DMS153 treated with DMSO at 0.1 percent for 48 hours (cell line): ENCODE data around the gene PML.

Source experiments
- DNase-seq: peaks from one replicate; lab custom pipeline; 2025; ENCODE audit not compliant: unreplicated experiment; lab: John Stamatoyannopoulos, UW

The PML gene, protein sequence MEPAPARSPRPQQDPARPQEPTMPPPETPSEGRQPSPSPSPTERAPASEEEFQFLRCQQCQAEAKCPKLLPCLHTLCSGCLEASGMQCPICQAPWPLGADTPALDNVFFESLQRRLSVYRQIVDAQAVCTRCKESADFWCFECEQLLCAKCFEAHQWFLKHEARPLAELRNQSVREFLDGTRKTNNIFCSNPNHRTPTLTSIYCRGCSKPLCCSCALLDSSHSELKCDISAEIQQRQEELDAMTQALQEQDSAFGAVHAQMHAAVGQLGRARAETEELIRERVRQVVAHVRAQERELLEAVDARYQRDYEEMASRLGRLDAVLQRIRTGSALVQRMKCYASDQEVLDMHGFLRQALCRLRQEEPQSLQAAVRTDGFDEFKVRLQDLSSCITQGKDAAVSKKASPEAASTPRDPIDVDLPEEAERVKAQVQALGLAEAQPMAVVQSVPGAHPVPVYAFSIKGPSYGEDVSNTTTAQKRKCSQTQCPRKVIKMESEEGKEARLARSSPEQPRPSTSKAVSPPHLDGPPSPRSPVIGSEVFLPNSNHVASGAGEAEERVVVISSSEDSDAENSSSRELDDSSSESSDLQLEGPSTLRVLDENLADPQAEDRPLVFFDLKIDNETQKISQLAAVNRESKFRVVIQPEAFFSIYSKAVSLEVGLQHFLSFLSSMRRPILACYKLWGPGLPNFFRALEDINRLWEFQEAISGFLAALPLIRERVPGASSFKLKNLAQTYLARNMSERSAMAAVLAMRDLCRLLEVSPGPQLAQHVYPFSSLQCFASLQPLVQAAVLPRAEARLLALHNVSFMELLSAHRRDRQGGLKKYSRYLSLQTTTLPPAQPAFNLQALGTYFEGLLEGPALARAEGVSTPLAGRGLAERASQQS

DNA sequence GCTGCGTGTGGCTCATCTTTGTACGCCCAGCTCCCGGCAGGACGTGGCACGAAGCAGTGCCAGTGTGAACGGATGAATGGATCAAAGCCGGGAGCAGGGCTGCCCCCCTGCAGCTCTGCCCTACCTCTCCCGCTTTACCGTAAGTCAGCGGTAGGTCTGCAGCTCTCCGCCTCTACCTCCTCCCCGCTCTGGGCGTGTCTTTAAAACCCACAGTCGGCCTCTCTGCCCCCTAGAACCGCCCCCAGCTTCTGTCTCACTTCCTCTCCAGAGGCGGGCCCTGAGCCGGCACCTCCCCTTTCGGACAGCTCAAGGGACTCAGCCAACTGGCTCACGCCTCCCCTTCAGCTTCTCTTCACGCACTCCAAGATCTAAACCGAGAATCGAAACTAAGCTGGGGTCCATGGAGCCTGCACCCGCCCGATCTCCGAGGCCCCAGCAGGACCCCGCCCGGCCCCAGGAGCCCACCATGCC, at the start of gene PML:
Gene PML, plus strand, starts transcription at position 304 of the 471 bp plus-strand sequence. Its CDS starts 97 bp downstream, at position 401.
- DNase-seq: peak; percentile 52

DNA sequence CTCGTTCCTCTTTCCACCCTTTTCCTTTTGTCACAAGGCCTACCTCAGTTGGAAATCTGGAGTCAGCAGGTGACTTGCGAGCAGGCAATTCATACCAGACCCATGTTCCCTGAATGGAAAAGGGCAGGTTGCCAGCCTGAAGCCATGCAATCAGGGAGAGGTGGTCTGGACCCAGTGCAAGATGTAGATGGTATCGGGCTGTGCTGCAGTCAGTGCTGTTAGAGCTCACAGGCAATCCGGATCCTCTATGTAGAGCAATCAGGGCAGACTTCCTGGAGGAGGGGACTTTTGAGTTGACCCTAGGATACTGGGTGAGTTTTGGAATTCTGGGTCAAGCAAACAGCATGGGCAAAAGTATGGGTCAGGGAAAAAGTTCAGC, 49.4 kb upstream of the PML start:
- DNase-seq: no peak

DNA sequence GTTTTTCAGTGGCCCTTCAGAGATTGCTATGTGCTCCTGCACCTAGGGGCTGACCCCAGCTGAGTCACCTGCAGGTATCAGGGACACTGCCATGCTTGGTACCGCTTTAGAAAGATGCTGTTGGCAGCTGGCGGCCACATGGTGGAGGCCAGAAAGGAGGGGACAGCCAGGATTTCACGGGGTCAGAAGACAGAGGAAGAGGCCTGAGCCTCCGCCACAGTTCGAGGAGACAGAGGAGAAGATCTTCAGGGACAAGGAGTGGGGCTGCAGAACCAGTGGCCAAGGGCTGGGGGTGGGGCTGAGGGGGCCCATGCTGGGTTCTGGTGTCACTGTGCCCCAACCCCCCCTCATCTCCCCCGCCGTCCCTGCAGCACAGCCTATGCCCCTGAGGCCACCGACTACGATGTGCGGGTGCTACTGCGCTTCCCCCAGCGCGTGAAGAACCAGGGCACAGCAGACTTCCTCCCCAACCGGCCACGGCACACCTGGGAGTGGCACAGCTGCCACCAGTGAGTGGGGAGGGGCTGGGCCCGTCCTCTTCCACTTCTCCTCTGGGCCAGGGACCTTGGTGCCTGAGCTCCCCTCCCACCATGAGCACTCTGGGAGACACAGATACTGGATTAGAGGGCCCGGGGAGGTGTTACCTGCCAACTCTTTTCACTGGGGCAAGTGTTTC, 48.3 kb upstream of the PML start:
- DNase-seq: no peak

DNA sequence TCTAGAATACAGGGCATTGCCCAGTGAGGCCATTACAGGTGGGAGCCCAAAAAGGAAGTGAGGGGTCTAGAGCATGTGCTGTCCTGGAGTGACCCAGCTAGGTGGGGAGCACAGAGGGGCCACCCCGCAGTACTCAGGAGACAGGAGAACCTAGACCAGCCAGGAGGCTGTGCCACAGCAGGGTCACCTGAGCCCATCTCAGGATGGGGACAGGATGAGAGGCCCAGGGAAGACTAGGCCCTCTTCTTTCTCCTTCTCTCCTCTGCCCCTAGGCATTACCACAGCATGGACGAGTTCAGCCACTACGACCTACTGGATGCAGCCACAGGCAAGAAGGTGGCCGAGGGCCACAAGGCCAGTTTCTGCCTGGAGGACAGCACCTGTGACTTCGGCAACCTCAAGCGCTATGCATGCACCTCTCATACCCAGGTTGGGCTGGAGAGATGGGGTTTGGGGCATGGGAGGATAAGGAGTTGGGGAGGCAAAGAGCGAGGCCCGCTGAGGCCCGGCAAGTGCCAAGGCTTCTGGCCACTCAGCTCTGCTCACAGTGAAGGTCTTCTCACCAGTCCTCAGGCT, 47.6 kb upstream of the PML start:
- DNase-seq: no peak

DNA sequence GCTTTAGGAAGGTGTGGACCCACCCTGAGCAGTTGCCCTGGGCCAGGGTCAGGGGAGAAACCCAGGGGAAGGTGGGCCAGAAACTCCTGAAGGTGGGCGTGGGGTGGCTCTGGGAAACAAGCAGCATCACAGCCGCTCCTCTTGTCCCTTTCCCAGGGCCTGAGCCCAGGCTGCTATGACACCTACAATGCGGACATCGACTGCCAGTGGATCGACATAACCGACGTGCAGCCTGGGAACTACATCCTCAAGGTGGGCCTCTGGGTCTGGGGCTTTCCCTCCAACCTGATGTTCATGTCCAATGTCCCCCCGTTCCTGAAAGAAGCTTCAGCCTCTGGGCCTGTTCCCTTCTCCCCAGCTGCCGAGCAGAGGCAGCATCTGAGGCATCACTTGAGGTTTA, 46.9 kb upstream of the PML start:
- DNase-seq: no peak

DNA sequence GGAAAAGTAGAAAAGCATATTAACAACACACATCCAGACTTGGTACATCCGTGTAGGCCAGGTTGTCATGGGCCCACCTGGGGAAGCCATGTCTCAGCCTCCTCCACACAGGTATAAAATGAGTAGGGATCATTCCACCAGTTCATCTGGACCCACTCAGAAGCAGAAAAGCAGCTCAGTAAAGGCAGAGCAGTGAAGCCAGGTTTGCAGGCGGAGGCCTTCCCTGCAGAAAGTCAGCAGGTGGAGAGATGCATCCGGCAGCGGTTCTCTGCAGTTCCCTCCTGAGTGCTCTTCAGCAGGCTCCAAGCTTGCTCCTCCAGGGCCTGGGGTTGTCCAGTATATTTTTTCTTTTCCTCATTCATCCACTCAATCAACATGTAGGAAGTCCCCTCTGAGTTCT, 46.1 kb upstream of the PML start:
- no peak for DNase-seq

DNA sequence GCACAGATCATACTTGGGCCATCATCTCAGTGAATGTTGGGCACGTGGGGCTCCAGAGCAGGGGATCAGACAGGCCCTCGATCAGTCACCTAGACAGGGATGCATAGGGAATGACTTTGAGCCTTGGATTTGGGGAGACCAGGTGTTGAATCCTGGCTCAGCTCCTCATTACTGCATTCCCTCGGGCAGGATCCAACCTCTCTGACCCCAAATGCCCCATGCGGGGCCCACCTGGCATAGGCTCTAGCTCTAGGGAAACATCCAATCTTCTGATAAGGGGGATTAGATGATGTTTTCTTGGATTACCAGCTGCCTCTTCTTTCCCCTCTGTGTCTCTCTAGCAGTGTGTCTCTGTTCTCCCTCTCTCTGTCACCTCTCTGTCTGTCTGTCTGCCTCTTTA, 45.5 kb upstream of the PML start:
- no peak for DNase-seq

DNA sequence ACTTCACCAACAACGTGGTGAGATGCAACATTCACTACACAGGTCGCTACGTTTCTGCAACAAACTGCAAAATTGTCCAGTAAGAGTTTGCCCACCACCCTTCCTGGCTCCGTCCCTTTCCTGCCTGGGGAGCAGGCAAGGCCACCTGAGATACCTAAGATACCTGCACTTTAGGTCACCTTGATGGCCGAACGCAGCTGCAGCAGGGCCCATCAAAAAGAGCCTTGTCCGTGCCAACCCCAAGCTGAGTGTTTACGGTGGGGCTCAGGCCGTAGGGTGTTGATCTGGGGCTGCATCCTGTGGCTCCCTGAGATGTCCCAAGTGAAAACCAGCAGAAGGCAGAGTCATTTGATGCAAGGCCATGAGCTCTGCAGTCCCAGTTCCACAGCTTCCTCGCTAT, 45.0 kb upstream of the PML start:
- no peak for DNase-seq

DNA sequence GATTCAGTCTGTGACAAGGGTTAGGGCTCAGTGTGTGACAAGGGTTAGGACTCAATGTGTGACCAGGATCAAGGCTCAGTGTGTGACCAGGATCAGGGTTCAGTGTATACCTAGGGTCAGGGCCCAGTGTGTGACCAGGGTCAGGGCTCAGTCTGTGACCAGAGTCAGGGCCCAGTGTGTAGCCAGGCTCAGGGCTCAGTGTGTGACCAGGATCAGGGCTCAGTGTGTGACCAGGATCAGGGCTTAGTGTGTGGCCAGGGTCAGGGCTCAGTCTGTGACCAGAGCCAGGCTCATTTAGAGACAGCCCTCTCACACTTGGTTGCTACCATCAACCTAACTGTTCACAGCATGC, 44.1 kb upstream of the PML start:
- no peak for DNase-seq

DNA sequence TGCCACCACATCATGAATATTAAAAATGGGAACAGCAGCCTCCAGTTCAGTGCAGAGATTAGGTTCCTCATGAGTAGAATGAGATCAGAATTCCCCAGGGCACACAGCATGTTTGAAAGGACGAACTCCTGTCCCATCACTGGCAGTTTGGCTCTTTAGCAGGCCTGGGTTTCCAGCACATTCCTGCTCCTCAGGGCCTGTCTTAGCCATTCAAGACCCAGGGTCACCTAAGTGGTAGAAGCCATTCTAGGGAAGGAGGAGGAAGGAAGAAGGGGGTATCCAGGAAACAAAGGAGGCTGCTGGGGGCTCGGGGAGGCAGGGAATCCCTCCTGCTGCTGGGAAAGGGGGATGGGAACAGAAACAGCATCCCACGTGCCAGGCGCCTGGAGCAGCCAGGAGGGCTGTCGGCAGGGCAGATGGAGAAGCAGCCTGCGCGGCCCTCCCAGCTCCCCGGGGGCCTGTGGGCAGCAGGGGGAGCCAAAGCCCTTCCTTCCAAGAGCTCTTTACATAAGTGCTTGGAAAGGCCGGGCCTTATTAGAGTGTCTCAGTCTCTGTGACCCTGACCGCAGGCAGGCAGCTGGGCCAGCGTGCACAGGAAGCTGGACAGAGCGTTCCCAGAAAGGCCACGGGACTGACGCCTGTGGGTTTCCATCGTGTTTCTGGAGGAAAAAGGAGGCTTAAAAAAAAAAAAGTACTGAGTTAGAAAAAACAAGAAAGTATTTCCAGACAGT, 43.5 kb upstream of the PML start:
- peak; percentile 42 for DNase-seq

DNA sequence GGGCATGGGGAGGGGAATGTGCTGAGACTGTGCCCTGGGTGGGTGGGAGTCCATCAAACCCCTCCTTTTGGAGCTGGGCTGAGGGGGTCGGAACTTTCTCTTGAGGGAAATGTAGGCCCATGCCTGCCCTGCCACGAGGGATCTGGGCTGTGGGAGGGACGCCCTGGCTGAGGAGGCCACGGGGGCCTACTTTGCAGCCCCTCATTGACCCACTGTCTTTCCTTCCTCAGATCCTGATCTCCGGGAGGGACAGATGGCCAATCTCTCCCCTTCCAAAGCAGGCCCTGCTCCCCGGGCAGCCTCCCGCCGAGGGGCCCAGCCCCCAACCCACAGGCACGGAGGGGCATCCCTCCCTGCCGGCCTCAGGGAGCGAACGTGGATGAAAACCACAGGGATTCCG, 42.9 kb upstream of the PML start:
- DNase-seq: no peak

DNA sequence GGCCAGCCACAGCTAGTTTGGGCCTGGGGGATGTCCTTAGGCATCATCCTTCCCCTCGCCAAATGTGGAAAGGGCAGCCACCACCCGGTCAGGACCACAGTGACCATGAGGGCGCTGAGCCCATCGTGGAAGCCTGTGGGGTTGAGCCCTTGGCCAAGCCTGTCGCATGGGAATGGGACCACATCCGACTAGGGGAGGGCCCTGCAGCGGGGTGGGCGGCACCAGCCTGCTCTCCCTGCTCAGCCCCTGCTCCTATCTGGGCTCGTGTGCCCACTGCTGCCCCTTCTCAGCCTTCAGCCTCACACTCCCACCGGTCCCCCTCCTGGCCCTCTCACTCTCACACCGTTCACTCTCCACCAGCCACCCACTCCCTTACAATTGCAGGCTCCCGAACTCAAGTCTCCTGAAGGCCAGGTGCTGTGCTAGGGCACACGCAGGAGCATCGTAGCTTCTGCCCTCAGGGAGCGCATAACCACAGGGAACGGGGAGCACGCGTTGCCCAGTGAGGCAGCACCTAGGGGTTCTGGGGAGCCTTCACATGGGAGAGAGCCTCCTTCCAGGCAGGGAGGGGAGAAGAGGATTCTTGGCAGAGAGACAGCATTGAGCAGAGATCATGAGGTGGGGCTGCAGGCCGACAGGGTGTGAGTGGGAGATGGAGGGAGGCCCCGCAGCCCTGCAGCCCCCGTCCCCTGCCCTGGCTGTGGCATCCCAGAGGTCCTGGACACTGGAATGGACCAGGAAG, 42.2 kb upstream of the PML start:
- DNase-seq: no peak

DNA sequence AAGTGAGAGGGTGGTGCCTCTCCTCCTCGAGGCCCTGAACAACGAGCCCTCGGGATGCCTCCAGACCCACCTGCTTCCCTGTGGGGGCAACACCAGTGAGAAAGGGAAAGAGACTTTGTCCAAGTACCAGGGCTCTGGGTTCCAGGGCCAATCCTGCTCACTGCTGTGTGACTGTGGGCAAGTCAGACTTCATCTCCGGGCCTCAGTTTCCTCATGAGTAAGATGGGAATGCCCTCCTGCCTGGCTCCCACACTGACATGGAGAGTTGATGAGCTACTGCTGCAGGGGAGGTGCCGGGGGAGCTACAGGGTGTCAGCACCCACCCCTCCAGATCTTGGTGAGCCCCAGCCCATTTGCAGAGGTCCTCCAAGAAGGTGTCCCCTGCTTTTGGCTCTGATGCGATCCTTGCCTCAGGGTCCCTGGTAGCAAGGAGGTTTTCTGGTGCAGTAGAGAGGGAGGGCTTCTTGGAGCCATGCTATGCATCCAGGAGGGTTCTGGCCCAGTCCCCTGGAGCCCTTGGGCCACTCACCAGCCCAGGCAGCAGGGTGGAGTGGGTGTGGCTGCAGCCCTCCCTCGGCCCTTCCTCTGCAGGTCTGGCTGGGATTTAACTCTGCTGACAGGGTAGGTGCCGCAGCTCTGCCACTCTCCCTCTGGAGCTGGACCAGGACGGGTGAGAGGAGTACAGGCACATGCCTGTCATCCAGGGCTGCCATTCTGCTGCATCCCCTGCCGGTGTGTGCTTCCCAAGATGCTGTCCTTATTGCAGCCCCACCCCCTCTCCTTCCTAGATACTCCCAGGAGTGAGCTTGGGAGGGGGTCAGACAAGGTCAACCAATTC, 41.4 kb upstream of the PML start:
- DNase-seq: no peak

DNA sequence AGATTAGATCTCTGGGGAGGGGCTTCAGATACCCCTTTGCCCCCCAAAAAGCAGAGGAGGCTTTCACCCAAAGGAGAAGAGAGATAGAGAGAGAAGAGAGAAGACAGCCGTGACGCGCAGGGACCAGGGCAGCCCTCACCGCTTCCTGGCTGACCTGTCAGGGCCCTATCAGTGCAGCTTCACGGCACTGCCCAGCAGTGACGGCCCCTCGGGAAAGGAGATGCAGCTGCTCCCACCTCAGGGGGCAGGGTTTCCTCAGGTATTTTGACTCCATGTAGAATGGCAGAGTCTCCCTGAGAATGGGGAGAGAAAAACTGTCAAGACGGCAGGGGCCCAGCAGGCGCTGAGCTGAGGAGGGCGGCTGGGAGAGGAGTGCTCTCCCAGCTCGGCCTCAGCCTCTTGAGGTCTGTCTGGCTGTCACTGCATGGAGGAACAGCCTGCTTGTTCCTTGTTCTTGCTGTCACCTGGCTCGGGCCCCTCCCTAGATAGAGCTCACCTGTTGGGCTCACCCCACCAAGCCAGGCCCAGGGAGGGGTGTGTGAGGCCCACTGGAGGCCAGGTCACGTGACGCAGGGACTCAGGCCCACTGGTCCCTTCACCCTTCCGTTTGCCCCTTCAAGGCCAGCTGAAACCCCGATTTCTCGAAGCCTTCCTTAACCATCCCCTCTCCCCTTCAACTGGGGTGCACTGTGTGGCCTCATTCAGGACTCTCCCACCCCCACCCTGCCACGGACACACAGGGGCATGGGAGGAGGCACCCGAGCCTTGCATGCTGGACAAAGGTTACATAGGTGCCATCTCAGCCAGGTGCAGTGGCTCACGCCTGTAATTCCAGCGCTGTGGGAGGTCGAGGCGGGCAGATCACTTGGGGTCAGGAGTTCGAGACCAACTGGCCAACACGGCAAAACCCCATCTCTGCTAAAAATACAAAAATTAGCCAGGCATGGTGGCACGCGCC, 40.0 kb upstream of the PML start:
- no peak for DNase-seq

DNA sequence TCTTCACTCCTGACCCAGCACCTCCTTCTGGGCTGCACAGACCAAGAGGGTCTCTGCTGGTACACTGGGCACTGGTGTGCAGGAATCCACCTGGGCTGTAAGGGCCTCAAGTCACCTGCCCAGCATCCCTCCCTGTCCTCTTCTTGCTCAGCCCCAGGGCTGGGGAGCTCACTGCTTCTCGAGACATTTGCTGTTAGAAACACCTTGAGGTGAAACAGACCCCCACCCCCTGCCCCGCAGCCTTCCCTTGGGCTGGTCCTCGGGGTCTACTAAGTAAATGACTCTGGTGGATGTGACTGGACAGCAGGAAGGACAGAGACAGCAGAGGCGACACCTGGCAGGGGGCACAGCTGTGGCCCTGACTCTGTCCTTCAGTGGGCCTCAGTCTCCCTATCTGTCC, 39.2 kb upstream of the PML start:
- no peak for DNase-seq

DNA sequence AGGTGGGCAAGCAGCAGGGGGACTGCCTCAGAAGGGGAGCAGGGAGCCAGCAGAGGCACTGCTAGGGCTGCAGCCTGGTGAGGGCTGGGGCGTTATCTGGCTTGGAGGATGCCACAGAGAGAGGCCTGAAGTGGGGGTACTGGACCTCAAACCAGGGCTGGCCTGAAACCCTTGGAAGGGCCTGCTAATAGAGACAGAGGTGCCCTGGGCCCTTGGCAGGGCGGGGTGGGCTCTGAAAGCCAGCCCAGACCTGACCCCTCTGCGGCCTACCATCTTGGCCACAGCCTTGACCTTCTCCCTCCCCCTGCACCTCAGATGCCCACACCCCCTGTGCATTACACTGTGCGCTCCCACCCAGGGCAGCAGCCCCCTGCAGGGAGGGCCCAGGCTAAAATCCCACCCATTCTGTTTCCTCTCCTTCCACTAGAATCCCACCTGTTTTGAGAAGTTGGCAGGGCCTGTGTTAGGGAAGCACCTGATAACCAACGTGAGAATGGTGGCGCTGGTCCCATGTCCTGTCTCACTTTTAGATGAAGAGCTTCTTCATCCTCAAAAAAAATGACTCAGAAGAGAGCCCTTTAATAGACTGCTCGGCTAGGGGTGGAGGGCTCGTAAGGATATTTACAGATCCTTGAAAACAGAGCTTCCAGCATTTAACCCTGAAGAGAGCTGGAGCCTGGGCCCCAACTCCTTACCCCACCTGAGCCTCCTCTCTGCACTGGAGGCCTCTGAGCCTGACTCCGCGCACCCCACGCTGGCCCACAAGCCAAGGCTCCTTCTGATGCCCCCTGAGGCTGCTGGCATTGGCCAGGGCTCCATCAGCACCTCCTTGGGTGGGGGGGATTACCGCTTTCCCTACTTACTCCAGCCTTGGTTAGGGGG, 38.4 kb upstream of the PML start:
- no peak for DNase-seq

DNA sequence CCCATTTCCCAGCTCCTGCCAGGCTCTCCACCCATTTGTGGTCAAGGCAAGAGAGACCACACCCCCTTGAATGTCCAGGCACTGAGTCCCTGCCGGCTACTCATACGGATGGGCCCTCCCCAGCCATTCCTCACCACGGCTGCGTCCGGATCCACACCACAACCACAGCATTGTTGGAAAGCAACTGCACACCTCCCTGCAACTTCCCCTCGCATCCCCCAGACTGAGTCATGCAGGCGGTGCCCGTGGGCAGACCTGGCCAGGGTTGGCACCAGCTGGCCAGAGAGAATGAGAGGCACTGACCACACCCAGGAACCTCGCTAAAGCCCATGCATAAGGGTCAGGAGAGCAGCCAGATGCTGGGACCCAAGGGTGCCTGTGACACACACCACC, 37.8 kb upstream of the PML start:
- no peak for DNase-seq
